HEK293T (cell line): ENCODE results near the gene TOMT.

Source experiments
- CTCF ChIA-PET: fragments of 350-600 bp; formaldehyde crosslinking; extraction: SDS; loops from one replicate; lab custom pipeline; 2021; ENCODE audit warnings: antibody characterized with exemption, inconsistent platforms; lab: Yijun Ruan, JAX
- POLR2A ChIA-PET: fragments of 350-600 bp; formaldehyde crosslinking; extraction: SDS; loops from one replicate; lab custom pipeline; 2020; ENCODE audit warnings: antibody characterized with exemption, inconsistent platforms; lab: Yijun Ruan, JAX
- DNase-seq: peaks from one replicate; pipeline ENCODE4 v3.0.0; 2012; ENCODE audit warnings: mixed read lengths; ENCODE audit errors: extremely low spot score
- ARNT ChIP-seq: fragments of 450-650 bp; IDR thresholded peaks from 2 replicates; pipeline ENCODE4 v1.6.1; 2017; ENCODE audit warnings: mild to moderate bottlenecking
- BHLHE40 ChIP-seq: fragments of 450-650 bp; IDR thresholded peaks from 2 replicates; pipeline ENCODE4 v1.6.1; 2016; ENCODE audit warnings: mild to moderate bottlenecking, moderate library complexity, borderline replicate concordance
- CTBP1 ChIP-seq: fragments of 450-650 bp; IDR thresholded peaks from 2 replicates; pipeline ENCODE4 v1.6.1; 2016; ENCODE audit warnings: borderline replicate concordance
- ELF4 ChIP-seq: fragments of 450-650 bp; IDR thresholded peaks from 2 replicates; pipeline ENCODE4 v1.6.1; 2017; ENCODE audit warnings: antibody characterized with exemption
- FOXA1 ChIP-seq: fragments of 450-650 bp; IDR thresholded peaks from 2 replicates; pipeline ENCODE4 v1.6.1; 2016; ENCODE audit warnings: mild to moderate bottlenecking
- FOXK2 ChIP-seq: fragments of 450-650 bp; IDR thresholded peaks from 2 replicates; pipeline ENCODE4 v1.6.1; 2016; ENCODE audit warnings: mild to moderate bottlenecking
- FOXM1 ChIP-seq: fragments of 450-650 bp; IDR thresholded peaks from 2 replicates; pipeline ENCODE4 v1.6.1; 2017; ENCODE audit warnings: mild to moderate bottlenecking, borderline replicate concordance
- HDGF ChIP-seq: fragments of 450-650 bp; IDR thresholded peaks from 2 replicates; pipeline ENCODE4 v1.6.1; 2017; ENCODE audit warnings: antibody characterized with exemption, borderline replicate concordance
- L3MBTL2 ChIP-seq: fragments of 450-650 bp; conservative IDR thresholded peaks from 2 replicates; pipeline ENCODE4 v1.6.1; 2016; ENCODE audit warnings: mild to moderate bottlenecking
- LEF1 ChIP-seq: fragments of 450-650 bp; IDR thresholded peaks from 2 replicates; pipeline ENCODE4 v1.6.1; 2017; ENCODE audit warnings: mild to moderate bottlenecking, borderline replicate concordance
- NFRKB ChIP-seq: fragments of 450-650 bp; IDR thresholded peaks from 2 replicates; pipeline ENCODE4 v1.6.1; 2016; ENCODE audit warnings: mild to moderate bottlenecking, moderate library complexity
- SP1 ChIP-seq: fragments of 450-650 bp; IDR thresholded peaks from 2 replicates; pipeline ENCODE4 v1.6.1; 2017
- SUZ12 ChIP-seq: fragments of 450-650 bp; IDR thresholded peaks from 2 replicates; pipeline ENCODE4 v1.6.1; 2016; ENCODE audit warnings: mild to moderate bottlenecking
- TARDBP ChIP-seq: fragments of 450-650 bp; IDR thresholded peaks from 2 replicates; pipeline ENCODE4 v1.6.1; 2016
- ZNF384 ChIP-seq: fragments of 450-650 bp; IDR thresholded peaks from 2 replicates; pipeline ENCODE4 v1.6.1; 2016
- TF ChIP-seq, protein P1 (sequence below): fragments of 450-650 bp; IDR thresholded peaks from 2 replicates; pipeline ENCODE4 v1.6.1; 2016

Gene TOMT

DNA sequence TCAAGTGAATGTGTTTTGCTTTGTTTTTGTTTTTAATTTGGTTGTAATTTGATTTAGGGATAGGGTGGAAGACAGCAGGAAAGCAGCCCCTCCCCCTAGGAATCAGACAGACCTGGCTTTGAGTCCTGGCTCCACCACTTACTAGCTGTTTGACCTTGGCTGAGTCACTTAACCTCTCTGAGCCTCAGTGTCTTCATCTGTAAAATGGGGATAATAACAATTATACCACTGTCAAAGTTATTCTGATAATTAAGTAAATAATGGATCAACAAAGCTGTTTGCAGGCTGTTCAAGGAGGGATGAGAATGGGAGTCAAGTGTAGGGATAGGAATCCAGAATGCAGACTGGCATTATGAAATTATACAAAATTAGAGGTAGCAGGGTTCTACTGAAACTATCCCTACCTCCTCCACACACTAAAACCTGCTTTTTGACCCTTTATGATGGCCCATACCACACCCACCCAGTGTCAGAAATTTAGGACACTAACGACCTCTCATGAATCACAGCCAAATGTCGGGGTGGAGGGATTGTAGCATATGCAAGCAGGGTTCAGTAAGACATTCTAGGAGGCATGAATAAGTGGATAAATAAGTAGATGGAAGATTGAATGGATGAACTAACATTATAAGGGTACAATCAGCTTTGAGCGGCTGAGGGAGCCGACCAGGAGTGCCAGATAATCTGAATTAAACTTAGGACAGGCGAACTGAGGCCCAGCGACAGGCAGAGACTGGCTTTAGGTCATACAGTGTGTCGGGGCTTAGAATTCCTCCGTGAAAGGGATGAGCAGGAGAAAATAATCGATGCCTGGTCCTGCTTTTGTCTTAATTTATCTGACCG, 5.8 kb downstream of the TOMT start:
- CTCF ChIA-PET, result no interaction called here

DNA sequence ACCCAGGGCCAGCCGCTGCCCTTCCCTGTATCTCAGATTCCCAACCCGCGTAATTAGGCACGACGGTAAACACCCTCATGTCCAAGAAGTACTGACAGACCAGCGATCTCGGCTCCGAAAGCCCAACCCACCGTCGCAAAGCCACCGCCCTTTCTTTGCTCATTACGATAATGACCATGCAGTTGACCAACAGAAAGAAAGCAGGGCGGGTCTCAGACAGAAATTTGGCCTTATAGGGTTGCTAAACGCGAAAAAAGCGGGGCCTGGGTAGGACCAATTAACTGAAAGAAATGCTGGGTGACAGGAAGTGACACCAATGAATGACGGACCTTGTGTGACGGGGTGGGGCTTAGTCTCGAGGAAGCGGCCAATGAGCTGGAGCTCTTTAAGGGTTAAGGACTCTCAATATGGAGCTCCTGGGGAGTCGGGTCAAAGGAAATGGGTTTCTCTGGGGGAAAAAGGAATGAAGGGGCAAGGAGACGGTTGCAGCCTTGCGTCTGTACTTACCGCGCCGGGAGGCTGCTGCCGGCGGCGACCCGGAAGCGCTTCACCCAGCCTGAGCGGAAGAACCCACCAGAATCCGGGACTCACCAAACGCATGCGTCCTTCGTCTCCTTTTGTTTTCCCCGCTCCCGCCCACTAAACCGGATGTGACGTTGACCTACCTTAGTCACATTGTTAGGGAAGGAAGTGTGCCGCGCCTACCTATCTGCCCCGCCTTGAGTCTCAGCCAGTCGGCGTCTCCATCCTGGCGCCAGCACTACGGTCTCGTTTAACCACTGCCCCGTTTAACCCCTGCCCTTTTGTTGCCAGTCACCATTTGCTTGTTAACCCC, 6.6 kb downstream of the TOMT start, which contains the start of gene ANAPC15:
ANAPC15 (minus strand) TSS at position 553 of the 835 bp plus-strand sequence. CDS start 1,419 bp downstream, outside the sequence.
- ChIA-PET POLR2A (interaction anchor here (0.6 to 1.9 kb wide), 18 partner anchors 8 to 185 kb away, joined by 3 to 9 read pairs (median 4); partner anchors contain the start of gene LAMTOR1), CTCF (no interaction called here)
- TF ChIP-seq ZNF384 (no peak), ARNT (no peak), TARDBP (no peak), BHLHE40 (no peak), L3MBTL2 (peak; percentile 80), ELF4 (peak; percentile 78), SP1 (no peak), HDGF (no peak; the same call in 1 of the 2 replicates)
- TF ChIP-seq, protein P1, sequence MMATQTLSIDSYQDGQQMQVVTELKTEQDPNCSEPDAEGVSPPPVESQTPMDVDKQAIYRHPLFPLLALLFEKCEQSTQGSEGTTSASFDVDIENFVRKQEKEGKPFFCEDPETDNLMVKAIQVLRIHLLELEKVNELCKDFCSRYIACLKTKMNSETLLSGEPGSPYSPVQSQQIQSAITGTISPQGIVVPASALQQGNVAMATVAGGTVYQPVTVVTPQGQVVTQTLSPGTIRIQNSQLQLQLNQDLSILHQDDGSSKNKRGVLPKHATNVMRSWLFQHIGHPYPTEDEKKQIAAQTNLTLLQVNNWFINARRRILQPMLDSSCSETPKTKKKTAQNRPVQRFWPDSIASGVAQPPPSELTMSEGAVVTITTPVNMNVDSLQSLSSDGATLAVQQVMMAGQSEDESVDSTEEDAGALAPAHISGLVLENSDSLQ, result peak; percentile 99
- peak; percentile 93 for DNase-seq

More for the DNA sequence above, 5.8 kb downstream of the TOMT start:
- POLR2A ChIA-PET, result interaction anchor here (0.6 to 1.9 kb wide), 16 partner anchors 9 to 184 kb away, joined by 3 to 9 read pairs (median 4); partner anchors contain the start of gene LAMTOR1
- no peak for TF ChIP-seq ARNT
- no peak for TF ChIP-seq ELF4
- TF ChIP-seq LEF1, result no peak
- TF ChIP-seq BHLHE40, result no peak
- TF ChIP-seq ZNF384, result no peak
- no peak for DNase-seq

DNA sequence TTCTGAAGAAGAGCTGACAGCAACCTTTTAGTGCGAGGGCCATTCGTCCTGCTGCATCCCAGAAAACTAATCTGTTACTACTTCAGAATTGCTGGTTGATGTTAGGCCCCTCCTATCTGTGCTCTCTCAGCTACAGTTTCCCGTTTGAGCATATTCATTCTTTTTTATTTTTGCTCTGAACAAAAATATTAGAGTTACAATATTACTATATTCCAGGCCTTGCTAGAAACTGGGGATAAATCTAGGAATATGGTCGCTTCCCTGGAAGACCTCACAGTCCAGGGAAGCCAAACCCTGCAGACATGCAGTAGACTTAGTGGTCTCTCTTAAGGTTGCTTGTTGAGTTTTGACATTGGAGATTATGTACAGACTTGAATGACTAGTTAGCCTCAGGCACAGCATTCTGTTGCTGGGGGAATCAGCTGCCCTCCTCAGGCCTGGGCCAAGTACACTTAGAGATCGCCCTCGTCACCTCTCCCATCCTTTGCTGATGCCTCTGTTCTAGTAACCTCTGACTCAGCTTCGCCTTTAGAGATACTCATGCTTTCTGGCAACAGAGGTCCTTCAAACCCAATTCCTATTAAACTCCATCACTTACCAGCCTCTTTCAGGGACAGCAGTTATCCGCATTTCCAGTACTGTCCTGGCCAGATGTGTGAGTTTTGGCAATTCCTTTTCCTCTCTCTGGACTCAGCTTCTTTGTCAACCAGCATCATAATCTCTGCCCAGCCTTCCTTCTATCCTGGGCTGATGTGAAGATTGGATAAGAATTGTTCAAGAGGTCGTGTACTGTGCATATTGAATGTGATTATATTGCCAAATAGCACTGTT, 7.5 kb downstream of the TOMT start:
- CTCF ChIA-PET, result no interaction called here
- POLR2A ChIA-PET, result interaction anchor here (1.0 to 1.9 kb wide), 16 partner anchors 9 to 81 kb away, joined by 3 to 9 read pairs (median 4); partner anchors contain the start of gene LAMTOR1
- TF ChIP-seq L3MBTL2 (peak; percentile 39; the same call in 1 of the 2 replicates), ARNT (no peak)
- DNase-seq, result no peak

DNA sequence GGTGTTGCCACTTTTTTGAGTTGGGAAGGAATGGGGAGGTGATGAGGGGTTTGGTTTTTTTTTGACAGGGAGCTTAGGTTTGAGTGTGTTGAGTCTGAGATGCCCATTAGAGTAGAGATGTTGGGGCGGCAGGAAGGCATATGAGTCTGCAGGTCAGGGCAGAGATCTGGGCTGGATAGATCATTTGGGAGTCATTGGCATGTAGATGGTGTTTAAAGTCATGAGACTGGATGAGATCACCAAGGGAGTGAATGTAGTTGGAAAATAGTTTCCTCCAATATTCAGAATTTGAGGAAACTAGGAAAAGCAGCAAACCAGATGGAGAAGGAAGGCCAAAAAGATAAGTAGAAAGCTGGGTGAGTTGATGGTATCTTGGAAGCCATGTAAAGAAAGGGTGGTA, 8.8 kb downstream of the TOMT start:
- no peak for DNase-seq
- ChIA-PET POLR2A (no interaction called here), CTCF (no interaction called here)
- no peak for TF ChIP-seq L3MBTL2
- no peak for TF ChIP-seq LEF1
- TF ChIP-seq HDGF, result no peak
- TF ChIP-seq TARDBP, result no peak
- no peak for TF ChIP-seq SP1
- TF ChIP-seq FOXA1, result no peak
- no peak for TF ChIP-seq CTBP1
- no peak for TF ChIP-seq SUZ12
- no peak for TF ChIP-seq FOXM1
- no peak for TF ChIP-seq FOXK2

DNA sequence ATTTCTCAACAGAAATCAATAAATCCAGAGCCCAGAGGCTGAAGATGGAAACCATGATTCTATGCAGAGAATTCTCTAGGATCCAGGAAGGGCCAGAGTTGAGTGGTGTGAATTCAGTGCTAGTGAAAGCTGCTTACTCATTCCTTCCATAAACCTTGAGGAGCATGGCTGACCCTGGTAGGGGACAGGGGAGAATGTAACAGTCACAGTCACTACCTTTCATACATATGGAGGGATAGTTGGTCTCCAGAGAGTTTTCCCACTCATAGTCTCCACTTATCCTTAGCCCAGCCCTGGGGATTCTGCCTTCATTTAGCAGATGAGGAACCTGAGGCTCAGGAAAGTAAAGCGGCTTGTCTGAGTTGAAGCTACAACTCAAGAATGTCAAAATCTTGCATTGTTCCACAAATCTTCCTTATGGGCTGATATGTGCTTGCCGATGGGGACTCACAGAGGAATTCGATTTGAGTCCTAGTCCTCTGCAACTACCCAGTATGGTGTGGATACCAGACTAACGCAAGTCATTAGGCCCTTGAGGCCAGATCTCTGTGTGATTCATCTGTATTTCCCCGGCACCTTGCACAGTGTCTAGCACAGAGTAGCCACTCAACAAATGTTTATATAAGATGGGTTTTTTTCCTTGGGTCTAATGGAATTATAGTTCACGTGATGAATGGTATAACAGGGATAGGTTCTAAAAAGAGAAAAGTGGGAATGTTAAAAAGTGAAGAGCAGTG, 10.5 kb downstream of the TOMT start:
- CTCF ChIA-PET, result no interaction called here
- DNase-seq, result no peak
- POLR2A ChIA-PET, result no interaction called here
- TF ChIP-seq NFRKB (no peak), FOXM1 (no peak), CTBP1 (no peak), BHLHE40 (no peak), LEF1 (no peak), FOXK2 (no peak), L3MBTL2 (no peak), FOXA1 (no peak), ELF4 (no peak), SUZ12 (no peak), ARNT (no peak), SP1 (no peak), ZNF384 (no peak)
- TF ChIP-seq, protein P1, result no peak
